ENCODE results near the gene C1QTNF8.
A peak's percentile ranks its signal among the peaks of the same experiment; 100 is the strongest.

C1QTNF8 gene

DNA sequence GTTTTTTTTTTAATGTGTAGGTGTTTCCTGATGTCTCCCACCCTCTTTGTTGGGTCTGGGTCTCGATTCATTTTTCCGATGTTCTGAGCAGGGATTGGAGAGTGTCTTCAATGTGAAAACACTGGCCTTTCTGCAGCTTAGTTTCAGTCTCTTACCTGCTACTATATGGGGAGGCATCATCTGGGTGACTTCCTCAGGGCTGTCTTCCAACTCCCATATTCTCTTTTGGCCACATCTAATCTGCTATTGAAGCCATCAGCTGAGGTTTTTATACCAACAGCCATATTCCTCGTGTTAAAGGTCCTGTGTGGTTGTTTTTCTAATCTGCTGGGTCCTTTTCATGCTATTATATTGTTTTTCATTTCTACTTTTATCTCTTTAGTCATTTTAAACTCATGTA lies 36.7 kb downstream of the C1QTNF8 start:
- Histone ChIP-seq H3K23ac (ENCODE audit: low read depth, low read length, poor library complexity) (no peak overlapping the region), H3K9me3 (replicated peaks in 1 of 2; ENCODE audit: control insufficient read depth in 2 of 2, insufficient read depth in 1 of 2, low read depth in 1 of 2, low read length in 2 of 2) (peaks cover 8 to 14% of the 10 kb centered on the region in 2 donors), H3K9ac (ENCODE audit: low read depth, low read length, poor library complexity) (no peak overlapping the region), H2BK5ac (ENCODE audit: low read length) (no peak overlapping the region), H2AFZ (ENCODE audit: low read length) (no peak overlapping the region), H3K4ac (ENCODE audit: low read length) (no peak overlapping the region), H3K36me3 (replicated peaks in 1 of 2; ENCODE audit: control insufficient read depth in 2 of 2, insufficient read depth in 2 of 2, low read length in 2 of 2) (no peaks in the 10 kb centered on the region), H3K79me1 (ENCODE audit: low read depth, low read length) (peaks cover 3% of the 10 kb centered on the region), H3K27ac (replicated peaks; ENCODE audit: low read length) (no peak overlapping the region), H3K18ac (ENCODE audit: low read length) (no peak overlapping the region), H4K8ac (ENCODE audit: low read depth, low read length) (no peak overlapping the region), H4K91ac (ENCODE audit: low read depth, low read length, poor library complexity) (no peak overlapping the region), H3K27me3 (ENCODE audit: control insufficient read depth in 3 of 3, insufficient read depth in 3 of 3, low read depth in 1 of 3, low read length in 3 of 3) (peaks cover 0 to 5% (median 1%) of the 10 kb centered on the region in 3 experiments), H3K4me1 (ENCODE audit: control insufficient read depth in 2 of 2, insufficient read depth in 1 of 2, low read depth in 1 of 2, low read length in 2 of 2) (peaks cover 6% of the 10 kb centered on the region in 2 donors), H3K4me3 (ENCODE audit: low read length in 2 of 2) (no peak overlapping the region), H2BK120ac (ENCODE audit: low read depth, low read length) (no peak overlapping the region), H2AK5ac (ENCODE audit: low read depth, low read length) (no peak overlapping the region), H2BK15ac (ENCODE audit: low read length) (no peak overlapping the region), H3K14ac (ENCODE audit: low read length) (no peak overlapping the region), H2BK12ac (ENCODE audit: low read length) (no peak overlapping the region), H3K4me2 (ENCODE audit: insufficient read depth, low read length, poor library complexity, severe bottlenecking) (no peak overlapping the region)
- no peak for DNase-seq (ENCODE audit: low spot score)
- no CpG with 5 or more reads among the region's 3 CpGs for WGBS, 2 donors (ENCODE audit: extremely low coverage in 2 of 2, insufficient read length in 2 of 2, insufficient replicate concordance in 1 of 2)

GRCh38 chr16:1058216-1058615 lies 37.8 kb downstream of the C1QTNF8 start:
- H2AFZ ChIP-seq (ENCODE audit: low read length) = no peak overlapping the region
- H3K9me3 ChIP-seq (replicated peaks in 1 of 2; ENCODE audit: control insufficient read depth in 2 of 2, insufficient read depth in 1 of 2, low read depth in 1 of 2, low read length in 2 of 2) = peaks cover 8 to 14% of the 10 kb centered on the region in 2 donors
- no peak overlapping the region for H3K23ac ChIP-seq (ENCODE audit: low read depth, low read length, poor library complexity)
- H3K4me1 ChIP-seq (ENCODE audit: control insufficient read depth in 2 of 2, insufficient read depth in 1 of 2, low read depth in 1 of 2, low read length in 2 of 2) = peaks cover 6% of the 10 kb centered on the region in 2 donors
- DNase-seq (ENCODE audit: low spot score) = no peak
- H4K8ac ChIP-seq (ENCODE audit: low read depth, low read length) = no peak overlapping the region
- H3K79me1 ChIP-seq (ENCODE audit: low read depth, low read length) = peaks cover 3% of the 10 kb centered on the region
- H3K4ac ChIP-seq (ENCODE audit: low read length) = no peak overlapping the region
- H3K4me2 ChIP-seq (ENCODE audit: insufficient read depth, low read length, poor library complexity, severe bottlenecking) = no peak overlapping the region
- no peaks in the 10 kb centered on the region for H3K36me3 ChIP-seq (replicated peaks in 1 of 2; ENCODE audit: control insufficient read depth in 2 of 2, insufficient read depth in 2 of 2, low read length in 2 of 2)
- H3K27ac ChIP-seq (replicated peaks; ENCODE audit: low read length) = no peak overlapping the region
- H3K14ac ChIP-seq (ENCODE audit: low read length) = no peak overlapping the region
- H2AK5ac ChIP-seq (ENCODE audit: low read depth, low read length) = peak overlapping the region; percentile 75
- WGBS, 2 donors (ENCODE audit: extremely low coverage in 2 of 2, insufficient read length in 2 of 2, insufficient replicate concordance in 1 of 2) = no CpG with 5 or more reads among the region's 14 CpGs
- no peak overlapping the region for H4K91ac ChIP-seq (ENCODE audit: low read depth, low read length, poor library complexity)
- H3K18ac ChIP-seq (ENCODE audit: low read length) = peak overlapping the region; percentile 80
- no peak overlapping the region for H3K4me3 ChIP-seq (ENCODE audit: low read length in 2 of 2)
- H2BK15ac ChIP-seq (ENCODE audit: low read length) = no peak overlapping the region
- H2BK120ac ChIP-seq (ENCODE audit: low read depth, low read length) = no peak overlapping the region
- peaks cover 0 to 5% (median 1%) of the 10 kb centered on the region in 3 experiments for H3K27me3 ChIP-seq (ENCODE audit: control insufficient read depth in 3 of 3, insufficient read depth in 3 of 3, low read depth in 1 of 3, low read length in 3 of 3)
- H3K9ac ChIP-seq (ENCODE audit: low read depth, low read length, poor library complexity) = no peak overlapping the region
- H2BK5ac ChIP-seq (ENCODE audit: low read length) = peak overlapping the region; percentile 24
- H2BK12ac ChIP-seq (ENCODE audit: low read length) = no peak overlapping the region

DNA sequence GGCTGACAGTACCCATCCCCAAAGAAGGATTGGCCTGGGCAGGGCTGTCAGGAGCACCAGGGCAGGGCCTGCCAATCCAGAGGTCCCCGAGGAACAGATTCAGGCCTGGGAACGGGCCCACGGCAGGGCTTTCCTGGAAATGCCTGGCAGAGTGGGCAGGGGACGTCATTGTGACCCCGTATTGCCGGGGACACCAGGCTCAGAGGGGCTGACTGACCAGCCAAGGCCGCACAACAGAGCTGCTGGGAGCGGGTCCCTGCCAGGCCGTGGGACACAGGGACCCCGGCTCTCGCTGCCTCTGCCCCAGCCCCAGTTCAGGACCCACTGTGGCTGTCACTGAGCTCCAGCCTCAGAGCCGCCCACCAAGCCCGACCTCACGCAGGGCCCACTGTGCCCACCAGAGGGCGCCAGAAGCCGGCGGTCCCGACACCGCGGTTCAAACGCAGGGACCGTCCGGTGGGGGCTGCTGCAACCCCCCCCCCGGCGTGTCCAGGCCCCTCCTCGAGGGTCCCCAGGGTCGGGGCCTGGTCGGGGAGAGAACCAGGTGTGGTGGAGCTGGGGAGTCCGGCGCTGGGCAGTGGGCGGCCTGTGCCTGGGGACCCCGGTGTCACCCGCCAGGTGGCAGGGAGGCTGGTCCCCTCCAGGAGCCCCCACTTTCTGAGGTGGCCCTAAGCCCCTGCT lies 38.7 kb downstream of the C1QTNF8 start:
- Histone ChIP-seq H3K79me1 (ENCODE audit: low read depth, low read length) (peaks cover 3% of the 10 kb centered on the region), H3K23ac (ENCODE audit: low read depth, low read length, poor library complexity) (peak overlapping the region; percentile 65), H2BK15ac (ENCODE audit: low read length) (peak overlapping the region; percentile 75), H3K27ac (replicated peaks; ENCODE audit: low read length) (no peak overlapping the region), H3K18ac (ENCODE audit: low read length) (peak overlapping the region; percentile 80), H4K91ac (ENCODE audit: low read depth, low read length, poor library complexity) (no peak overlapping the region), H2AFZ (ENCODE audit: low read length) (no peak overlapping the region), H3K36me3 (replicated peaks in 1 of 2; ENCODE audit: control insufficient read depth in 2 of 2, insufficient read depth in 2 of 2, low read length in 2 of 2) (no peaks in the 10 kb centered on the region), H3K4ac (ENCODE audit: low read length) (no peak overlapping the region), H3K27me3 (ENCODE audit: control insufficient read depth in 3 of 3, insufficient read depth in 3 of 3, low read depth in 1 of 3, low read length in 3 of 3) (peaks cover 0 to 6% (median 1%) of the 10 kb centered on the region in 3 experiments), H3K4me3 (ENCODE audit: low read length in 2 of 2) (no peak overlapping the region), H2BK5ac (ENCODE audit: low read length) (no peak overlapping the region), H2AK5ac (ENCODE audit: low read depth, low read length) (peak overlapping the region; percentile 98), H2BK120ac (ENCODE audit: low read depth, low read length) (no peak overlapping the region), H3K4me1 (ENCODE audit: control insufficient read depth in 2 of 2, insufficient read depth in 1 of 2, low read depth in 1 of 2, low read length in 2 of 2) (peaks cover 6% of the 10 kb centered on the region in 2 donors), H3K4me2 (ENCODE audit: insufficient read depth, low read length, poor library complexity, severe bottlenecking) (no peak overlapping the region), H3K9ac (ENCODE audit: low read depth, low read length, poor library complexity) (no peak overlapping the region), H3K9me3 (replicated peaks in 1 of 2; ENCODE audit: control insufficient read depth in 2 of 2, insufficient read depth in 1 of 2, low read depth in 1 of 2, low read length in 2 of 2) (peaks cover 8 to 14% of the 10 kb centered on the region in 2 donors), H2BK12ac (ENCODE audit: low read length) (no peak overlapping the region), H3K14ac (ENCODE audit: low read length) (no peak overlapping the region), H4K8ac (ENCODE audit: low read depth, low read length) (no peak overlapping the region)
- DNase-seq (ENCODE audit: low spot score) = no peak
- WGBS, 2 donors (ENCODE audit: extremely low coverage in 2 of 2, insufficient read length in 2 of 2, insufficient replicate concordance in 1 of 2) = no CpG with 5 or more reads among the region's 33 CpGs

- no CpG with 5 or more reads among the region's 8 CpGs for WGBS, 2 donors (ENCODE audit: extremely low coverage in 2 of 2, insufficient read length in 2 of 2, insufficient replicate concordance in 1 of 2)
- Histone ChIP-seq H3K4me2 (ENCODE audit: insufficient read depth, low read length, poor library complexity, severe bottlenecking) (no peak overlapping the region), H3K4me1 (ENCODE audit: control insufficient read depth in 2 of 2, insufficient read depth in 1 of 2, low read depth in 1 of 2, low read length in 2 of 2) (peaks cover 6% of the 10 kb centered on the region in 2 donors), H3K9ac (ENCODE audit: low read depth, low read length, poor library complexity) (no peak overlapping the region), H3K9me3 (replicated peaks in 1 of 2; ENCODE audit: control insufficient read depth in 2 of 2, insufficient read depth in 1 of 2, low read depth in 1 of 2, low read length in 2 of 2) (peaks cover 10 to 14% of the 10 kb centered on the region in 2 donors), H3K18ac (ENCODE audit: low read length) (no peak overlapping the region), H4K91ac (ENCODE audit: low read depth, low read length, poor library complexity) (no peak overlapping the region), H4K8ac (ENCODE audit: low read depth, low read length) (no peak overlapping the region), H2BK5ac (ENCODE audit: low read length) (no peak overlapping the region), H3K27me3 (ENCODE audit: control insufficient read depth in 3 of 3, insufficient read depth in 3 of 3, low read depth in 1 of 3, low read length in 3 of 3) (peaks cover 0 to 9% (median 1%) of the 10 kb centered on the region in 3 experiments), H3K14ac (ENCODE audit: low read length) (no peak overlapping the region), H3K36me3 (replicated peaks in 1 of 2; ENCODE audit: control insufficient read depth in 2 of 2, insufficient read depth in 2 of 2, low read length in 2 of 2) (no peaks in the 10 kb centered on the region), H2BK120ac (ENCODE audit: low read depth, low read length) (no peak overlapping the region), H3K4ac (ENCODE audit: low read length) (no peak overlapping the region), H3K23ac (ENCODE audit: low read depth, low read length, poor library complexity) (peak overlapping the region; percentile 65), H3K27ac (replicated peaks; ENCODE audit: low read length) (no peak overlapping the region), H3K79me1 (ENCODE audit: low read depth, low read length) (peaks cover 3% of the 10 kb centered on the region), H2BK15ac (ENCODE audit: low read length) (peak overlapping the region; percentile 92), H3K4me3 (ENCODE audit: low read length in 2 of 2) (no peak overlapping the region), H2BK12ac (ENCODE audit: low read length) (no peak overlapping the region), H2AK5ac (ENCODE audit: low read depth, low read length) (peak overlapping the region; percentile 72), H2AFZ (ENCODE audit: low read length) (no peak overlapping the region)
- DNase-seq (ENCODE audit: low spot score) = no peak
Measured at GRCh38 chr16:1056196-1056595, 39.8 kb downstream of the C1QTNF8 start.

All from neuronal stem cell (in vitro differentiated cells).